ENCODE measurements around the gene TMC7. TPM values are rescaled to one million over a fixed set of nuclear protein-coding genes. Genes with fewer than 3 reads are reported as not detected.

The TMC7 gene
- total RNA-seq, 4 donors from 2014 or later: 0.31 to 0.72 (median 0.64) TPM; not detected in 1

GRCh38 chr16:19084879-19085278 lies 101.1 kb downstream of the TMC7 start:
- in situ Hi-C loops (cut with MboI; ENCODE audit: low sequenced_read_pairs in 4 of 4) (loop anchor here (5.0 to 10.0 kb wide), 5 partner anchors 90 to 430 kb away; no protein-coding TSS in a partner anchor), intact Hi-C loops (cut with DNase I; ENCODE audit: low total_unique reads) (no loop called here)
- H3K4me3 ChIP-seq: no peak overlapping the region
- peaks cover 0 to 10% of the 10 kb centered on the region in 2 donors for H3K36me3 ChIP-seq
- H3K4me1 ChIP-seq: peaks cover 7 to 8% of the 10 kb centered on the region in 2 donors
- no peaks in the 10 kb centered on the region for H3K27me3 ChIP-seq
- no peak for DNase-seq
- TF ChIP-seq POLR2A (IDR thresholded peaks at IDR 0.05) (no peak), CTCF (IDR thresholded peaks at IDR 0.05 in 4 of 5, conservative IDR thresholded peaks at IDR 0.05 in 1 of 5) (no peak)
- ATAC-seq: no peak
- no peak overlapping the region for H3K27ac ChIP-seq
- H3K9me3 ChIP-seq: no peaks in the 10 kb centered on the region

GRCh38 chr16:19085679-19086200 lies 102.0 kb downstream of the TMC7 start:
- intact Hi-C loops (cut with DNase I; ENCODE audit: low total_unique reads) (loop anchor here (1.0 to 2.0 kb wide), 4 partner anchors 27 to 417 kb away; partner anchors contain the start of gene ITPRIPL2), in situ Hi-C loops (cut with MboI; ENCODE audit: low sequenced_read_pairs in 4 of 4) (loop anchor here (5.0 to 10.0 kb wide), 5 partner anchors 89 to 429 kb away; no protein-coding TSS in a partner anchor)
- Histone ChIP-seq H3K4me1 (peaks cover 7 to 8% of the 10 kb centered on the region in 2 donors), H3K9me3 (no peaks in the 10 kb centered on the region), H3K36me3 (peaks cover 0 to 7% of the 10 kb centered on the region in 2 donors), H3K27ac (no peak overlapping the region), H3K4me3 (no peak overlapping the region), H3K27me3 (no peaks in the 10 kb centered on the region)
- no peak for DNase-seq
- no peak for TF ChIP-seq POLR2A (IDR thresholded peaks at IDR 0.05)
- no peak for ATAC-seq

- TF ChIP-seq POLR2A (IDR thresholded peaks at IDR 0.05): no peak
- TF ChIP-seq CTCF (IDR thresholded peaks at IDR 0.05 in 4 of 5, conservative IDR thresholded peaks at IDR 0.05 in 1 of 5): peak; percentile 96 to 100 (median 99)
- intact Hi-C loops (cut with DNase I; ENCODE audit: low total_unique reads): loop anchor here (1.0 to 2.0 kb wide), 4 partner anchors 26 to 416 kb away; partner anchors contain the start of gene ITPRIPL2
- H3K27me3 ChIP-seq: no peaks in the 10 kb centered on the region
- no peaks in the 10 kb centered on the region for H3K36me3 ChIP-seq
- H3K4me1 ChIP-seq: peaks cover 7 to 8% of the 10 kb centered on the region in 2 donors
- peak; percentile 39 to 75 for DNase-seq
- H3K9me3 ChIP-seq: no peaks in the 10 kb centered on the region
- in situ Hi-C loops (cut with MboI; ENCODE audit: low sequenced_read_pairs in 4 of 4): loop anchor here (5.0 to 10.0 kb wide), 5 partner anchors 88 to 428 kb away; no protein-coding TSS in a partner anchor
- ATAC-seq: peak; percentile 92 to 95
- H3K27ac ChIP-seq: peak overlapping the region in 1 of 4 donors; percentile 4
- H3K4me3 ChIP-seq: peak overlapping the region; percentile 32 to 61 (median 46)
Observed at GRCh38 chr16:19086322-19087199, 102.8 kb downstream of the TMC7 start.

- in situ Hi-C loops (cut with MboI; ENCODE audit: low sequenced_read_pairs in 4 of 4) (loop anchor here (5.0 to 10.0 kb wide), 5 partner anchors 86 to 426 kb away; no protein-coding TSS in a partner anchor), intact Hi-C loops (cut with DNase I; ENCODE audit: low total_unique reads) (no loop called here)
- ATAC-seq (no peak), DNase-seq (no peak)
- Histone ChIP-seq H3K9me3 (no peaks in the 10 kb centered on the region), H3K27me3 (no peaks in the 10 kb centered on the region), H3K4me3 (no peak overlapping the region), H3K36me3 (no peaks in the 10 kb centered on the region), H3K4me1 (peaks cover 7 to 8% of the 10 kb centered on the region in 2 donors), H3K27ac (no peak overlapping the region)
- TF ChIP-seq CTCF (IDR thresholded peaks at IDR 0.05 in 4 of 5, conservative IDR thresholded peaks at IDR 0.05 in 1 of 5) (no peak), POLR2A (IDR thresholded peaks at IDR 0.05) (no peak)
Observed at GRCh38 chr16:19088341-19088916, 104.7 kb downstream of the TMC7 start.
